SK-N-MC (cell line): Measurements from ENCODE around the gene RNASEH2A.

Experiments
- DNase-seq: peaks from one replicate; pipeline ENCODE4 v3.0.0-alpha.2; 2011; ENCODE audit warnings: low read depth, low spot score
- H3K27ac ChIP-seq: fragments of 200-600 bp; sonication (generic); 2 replicates; pipeline ENCODE4 v1.5.1; 2016; ENCODE audit warnings: mixed run types
- H3K36me3 ChIP-seq: fragments of 200-600 bp; sonication (generic); 2 replicates; pipeline ENCODE4 v1.6.1; 2017; ENCODE audit warnings: antibody characterized with exemption, low read length, mixed read lengths; ENCODE audit not compliant: insufficient read depth
- H3K4me3 ChIP-seq: fragments of 200-600 bp; sonication (generic); 2 replicates; pipeline ENCODE4 v1.5.1; 2016
- H3K9ac ChIP-seq: fragments of 200-600 bp; sonication (generic); 2 replicates; pipeline ENCODE4 v1.8.0; 2017; ENCODE audit warnings: mixed run types, mixed read lengths; ENCODE audit not compliant: insufficient read length
- H3K9me3 ChIP-seq: fragments of 200-600 bp; sonication (generic); 2 replicates; pipeline ENCODE4 v1.6.1; 2017; ENCODE audit warnings: low read depth, mild to moderate bottlenecking, antibody characterized with exemption, low read length, moderate library complexity, mixed read lengths
- EZH2 ChIP-seq: fragments of 200-600 bp; sonication (generic); IDR thresholded peaks from one replicate; pipeline ENCODE4 v1.6.1; 2017; ENCODE audit warnings: antibody characterized with exemption
- FOXP2 ChIP-seq: optimal IDR thresholded peaks from 2 replicates; pipeline ENCODE3; 2011; ENCODE audit warnings: mild to moderate bottlenecking, moderate library complexity; ENCODE audit not compliant: insufficient read depth; ENCODE audit errors: extremely low read length, control extremely low read depth
- POLR2AphosphoS5 ChIP-seq: IDR thresholded peaks from 2 replicates; pipeline ENCODE4 v1.6.1; 2012; ENCODE audit warnings: mild to moderate bottlenecking, low read depth, low read length, borderline replicate concordance

Gene RNASEH2A

GRCh38 chr19:12779162-12779993, 27.0 kb upstream of the RNASEH2A start:
- DNase-seq, result no peak
- Histone ChIP-seq H3K4me3 (peak overlapping the region; percentile 81), H3K9me3 (no peaks in the 10 kb centered on the region), H3K36me3 (no peaks in the 10 kb centered on the region), H3K27ac (peak overlapping the region; percentile 90), H3K9ac (peak overlapping the region; percentile 30)
- no peak for TF ChIP-seq FOXP2

- Histone ChIP-seq H3K9me3 (no peaks in the 10 kb centered on the region), H3K27ac (peak overlapping the region; percentile 93), H3K9ac (no peak overlapping the region), H3K4me3 (0 out of 2 replicates have a peak overlapping the region, but pooled peaks have one; percentile 84), H3K36me3 (no peaks in the 10 kb centered on the region)
- no peak for DNase-seq
- TF ChIP-seq FOXP2 (no peak), POLR2AphosphoS5 (no peak), EZH2 (no peak)
Measured at GRCh38 chr19:12782174-12782423, 24.3 kb upstream of the RNASEH2A start.

- Histone ChIP-seq H3K4me3 (peak overlapping the region; percentile 84), H3K9ac (peak overlapping the region; percentile 73)
Measured at GRCh38 chr19:12782424-12783290, 23.7 kb upstream of the RNASEH2A start.

GRCh38 chr19:12783291-12783848, 23.0 kb upstream of the RNASEH2A start:
- DNase-seq, result no peak
- Histone ChIP-seq H3K27ac (peak overlapping the region; percentile 93), H3K36me3 (no peaks in the 10 kb centered on the region), H3K9me3 (no peaks in the 10 kb centered on the region), H3K4me3 (peak overlapping the region; percentile 84), H3K9ac (peak overlapping the region; percentile 73)
- TF ChIP-seq FOXP2 (no peak), POLR2AphosphoS5 (no peak; the same call in 1 of the 2 replicates), EZH2 (no peak)

More at GRCh38 chr19:12782424-12783290, 23.7 kb upstream of the RNASEH2A start:
- TF ChIP-seq EZH2 (no peak), POLR2AphosphoS5 (peak; percentile 61)
- Histone ChIP-seq H3K27ac (peak overlapping the region; percentile 93), H3K9me3 (no peaks in the 10 kb centered on the region), H3K36me3 (no peaks in the 10 kb centered on the region)
- no peak for DNase-seq

DNA sequence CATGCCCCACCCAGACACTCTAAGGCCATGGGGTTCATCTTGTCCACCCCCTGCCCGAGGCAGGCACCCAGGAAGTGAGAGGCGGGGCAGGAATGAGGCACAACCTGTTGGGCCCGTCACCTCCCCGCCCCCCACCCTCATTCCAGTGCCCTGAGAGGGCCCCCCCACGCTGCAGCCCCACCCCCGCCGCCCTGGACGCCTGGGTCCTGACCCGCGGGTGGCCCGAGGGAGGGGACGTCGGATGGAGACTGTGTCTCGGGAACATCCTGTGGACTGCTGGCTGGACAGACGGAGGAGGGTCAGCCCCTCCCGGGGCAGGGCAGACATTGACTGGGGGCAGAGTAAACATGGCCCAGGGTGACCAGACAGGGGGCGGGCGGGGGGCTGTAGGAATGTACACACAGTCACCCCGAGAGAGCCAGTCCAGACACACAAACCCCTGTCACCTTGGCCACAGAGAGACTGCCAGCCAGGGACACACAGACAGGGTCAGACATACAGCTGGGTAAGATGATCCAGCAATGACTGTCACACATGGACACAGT, 22.5 kb upstream of the RNASEH2A start:
- no peak overlapping the region for H3K9ac ChIP-seq
- no peak for DNase-seq
- H3K27ac ChIP-seq, result peak overlapping the region; percentile 93

DNA sequence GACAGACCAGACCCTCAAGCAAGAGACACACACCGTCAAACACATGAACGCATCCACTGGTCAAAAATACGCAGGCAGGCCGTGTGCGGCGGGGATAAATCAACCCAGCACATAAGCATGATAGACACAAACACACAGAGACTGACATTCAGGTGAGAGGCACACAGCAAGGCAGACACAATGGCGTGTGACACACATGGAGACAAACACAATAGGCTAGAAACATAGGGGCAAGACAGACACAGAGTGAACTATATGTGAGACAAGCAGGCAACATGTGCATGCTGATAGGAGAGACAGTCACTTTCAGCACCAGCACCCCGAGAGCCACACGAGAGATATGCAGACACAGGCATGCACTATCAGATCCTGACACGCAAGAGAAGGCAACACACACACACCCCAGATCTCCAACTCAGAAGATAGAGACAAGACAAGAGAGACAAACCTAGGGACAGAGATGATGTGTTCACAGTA, 22.0 kb upstream of the RNASEH2A start:
- no peak for TF ChIP-seq POLR2AphosphoS5
- no peak for TF ChIP-seq FOXP2
- TF ChIP-seq EZH2, result no peak
- Histone ChIP-seq H3K9me3 (no peaks in the 10 kb centered on the region), H3K27ac (peak overlapping the region; percentile 93), H3K9ac (no peak overlapping the region), H3K4me3 (no peak overlapping the region), H3K36me3 (no peaks in the 10 kb centered on the region)
- no peak for DNase-seq

More for the DNA sequence above, 22.5 kb upstream of the RNASEH2A start:
- Histone ChIP-seq H3K9me3 (no peaks in the 10 kb centered on the region), H3K4me3 (no peak overlapping the region), H3K36me3 (no peaks in the 10 kb centered on the region)
- TF ChIP-seq EZH2 (no peak), FOXP2 (no peak), POLR2AphosphoS5 (no peak)

- no peak overlapping the region for H3K9ac ChIP-seq
- no peak for DNase-seq
- H3K27ac ChIP-seq, result peak overlapping the region; percentile 93
- H3K36me3 ChIP-seq, result no peaks in the 10 kb centered on the region
- no peak overlapping the region for H3K4me3 ChIP-seq
- no peaks in the 10 kb centered on the region for H3K9me3 ChIP-seq
- TF ChIP-seq POLR2AphosphoS5 (no peak), EZH2 (no peak), FOXP2 (no peak)
Measured at GRCh38 chr19:12784871-12785430, 21.4 kb upstream of the RNASEH2A start.
